GM19467 (cell line): ENCODE data around the gene NKIRAS2.

Source experiments
- ATAC-seq: cut with Tn5 transposase; IDR thresholded peaks from one replicate; pipeline ENCODE4 v1.9.1; 2021; ENCODE audit warnings: mild to moderate bottlenecking, moderate library complexity; ENCODE audit not compliant: unreplicated experiment

Gene NKIRAS2

DNA sequence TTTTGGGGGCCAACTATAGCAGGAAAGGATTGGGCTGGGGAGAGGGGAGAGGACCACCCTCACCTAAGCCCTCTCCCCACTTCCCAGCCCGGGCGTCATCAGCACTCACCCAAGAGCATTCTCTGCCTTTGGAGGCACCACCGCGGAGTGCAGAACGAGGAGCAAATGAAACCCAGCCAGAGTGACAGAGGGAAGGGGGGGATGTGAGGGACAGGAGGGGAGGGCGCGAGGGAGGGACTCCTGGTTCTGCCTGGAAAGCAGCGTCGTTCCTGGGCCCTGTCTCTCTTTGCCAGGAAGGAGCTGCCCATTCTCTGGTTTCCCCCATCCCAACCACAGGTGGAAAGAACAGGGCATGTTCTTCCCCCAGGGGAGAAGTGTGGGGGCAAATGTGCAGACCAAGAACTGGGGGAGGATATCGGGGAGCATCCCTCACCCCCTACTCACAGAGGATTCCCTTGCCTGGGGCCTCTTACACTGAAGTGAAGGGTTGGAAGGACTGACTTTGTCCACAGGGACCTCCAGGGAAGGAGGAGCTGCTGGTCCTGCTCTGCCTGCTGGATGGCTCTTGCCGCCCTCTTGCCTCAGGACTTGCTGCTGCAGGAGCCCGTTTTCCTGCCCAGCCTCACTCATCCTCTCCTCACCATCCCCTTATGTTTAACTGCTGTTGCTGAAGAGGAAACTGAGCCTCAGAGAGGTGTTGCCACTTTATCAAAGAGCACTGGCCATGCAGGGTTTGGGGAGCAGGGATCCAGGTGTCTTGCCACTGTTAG lies 34.0 kb downstream of the NKIRAS2 start:
- no peak for ATAC-seq

DNA sequence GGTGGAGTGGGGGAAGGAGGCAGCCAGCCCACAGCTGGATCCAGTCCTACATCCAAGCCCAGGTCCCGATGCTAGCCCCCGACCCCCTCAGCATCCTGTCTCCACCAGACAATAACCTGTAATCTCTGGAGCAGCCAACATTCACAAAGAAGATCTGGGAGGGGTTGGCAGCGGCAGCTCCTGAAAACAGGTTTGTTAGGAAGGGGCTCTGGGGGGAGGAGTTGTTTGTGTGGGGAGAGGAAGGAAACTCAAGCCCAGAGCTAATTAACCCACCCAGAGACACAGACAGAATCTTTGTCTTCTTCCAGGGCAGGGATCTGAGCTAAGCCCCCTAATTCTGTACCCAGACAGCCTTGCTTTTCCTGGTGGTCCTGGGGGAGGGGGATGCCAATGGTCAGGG lies 35.1 kb downstream of the NKIRAS2 start:
- ATAC-seq: no peak

DNA sequence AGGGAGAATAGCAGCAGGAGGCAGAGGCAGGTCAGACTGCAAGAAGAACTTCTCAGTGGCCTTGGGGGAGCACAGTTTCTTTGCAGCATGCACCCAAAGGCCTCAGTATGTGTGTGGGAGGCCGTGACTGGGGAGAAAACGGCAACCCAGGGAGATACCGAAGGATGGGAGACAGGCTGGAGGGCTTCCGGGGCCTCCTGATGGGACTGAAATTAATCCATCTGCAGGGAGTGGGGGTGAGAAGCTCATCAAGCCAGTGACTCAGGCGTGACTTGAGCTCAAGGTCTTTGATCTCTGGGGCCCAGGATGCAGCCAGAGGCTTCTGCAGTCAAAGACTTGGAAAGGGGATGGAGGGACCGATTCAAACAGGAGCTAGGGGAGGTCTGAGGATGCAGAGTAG lies 35.6 kb downstream of the NKIRAS2 start:
- no peak for ATAC-seq

DNA sequence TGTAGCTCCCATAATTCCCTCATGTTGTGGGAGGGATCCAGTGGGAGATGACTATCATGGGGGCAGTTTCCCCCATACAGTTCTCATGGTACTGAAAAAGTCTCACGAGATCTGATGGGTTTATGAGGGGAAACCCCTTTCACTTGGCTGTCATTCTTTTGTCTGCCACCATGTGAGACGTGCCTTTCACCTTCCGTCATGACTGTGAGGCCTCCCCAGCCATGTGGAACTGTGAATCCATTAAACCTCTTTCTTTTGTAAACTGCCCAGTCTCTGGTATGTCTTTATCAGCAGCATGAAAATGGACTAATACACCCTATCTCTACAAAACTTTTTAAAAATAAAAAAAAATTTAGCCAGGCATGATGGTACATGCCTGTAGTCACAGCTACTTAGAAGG lies 36.7 kb downstream of the NKIRAS2 start:
- no peak for ATAC-seq

DNA sequence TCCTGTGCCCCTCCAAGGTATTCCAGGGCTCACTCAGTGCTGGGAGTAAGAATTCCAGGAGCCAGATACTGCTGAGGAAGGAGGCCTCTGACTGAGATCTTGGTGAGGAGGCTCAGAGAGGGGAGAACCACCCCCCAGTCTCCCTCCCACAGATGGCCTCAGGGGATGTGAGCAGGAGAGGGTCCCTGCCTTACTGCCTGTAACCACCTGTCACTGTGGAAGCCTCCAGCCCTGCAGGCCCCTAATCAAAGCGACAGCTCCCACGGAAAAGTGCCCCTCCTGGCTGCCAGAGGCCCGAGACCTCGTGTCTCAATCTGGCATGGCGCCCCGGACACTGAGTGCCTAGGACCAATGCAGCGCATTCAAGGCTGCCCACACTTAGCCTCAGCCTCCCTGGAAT lies 38.2 kb downstream of the NKIRAS2 start:
- ATAC-seq: no peak

DNA sequence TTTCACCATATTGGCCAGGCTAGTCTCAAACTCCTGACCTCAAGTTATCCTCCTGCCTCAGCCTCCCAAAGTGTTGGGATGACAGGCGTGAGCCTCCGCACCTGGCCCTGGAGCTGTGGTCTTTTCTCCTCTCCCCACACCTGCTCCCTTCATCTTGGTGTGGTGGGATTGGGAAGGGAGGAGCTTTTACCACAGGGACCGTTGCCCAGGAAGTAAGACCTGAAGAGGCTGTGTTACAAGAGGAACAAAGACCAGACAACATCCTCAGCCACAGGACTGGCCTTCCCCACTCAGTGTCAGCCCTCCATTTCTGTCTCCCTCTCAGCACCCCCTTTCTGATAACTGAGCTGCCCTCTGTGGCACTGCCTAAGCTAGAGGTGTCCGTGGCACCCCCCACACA lies 39.9 kb downstream of the NKIRAS2 start:
- no peak for ATAC-seq

DNA sequence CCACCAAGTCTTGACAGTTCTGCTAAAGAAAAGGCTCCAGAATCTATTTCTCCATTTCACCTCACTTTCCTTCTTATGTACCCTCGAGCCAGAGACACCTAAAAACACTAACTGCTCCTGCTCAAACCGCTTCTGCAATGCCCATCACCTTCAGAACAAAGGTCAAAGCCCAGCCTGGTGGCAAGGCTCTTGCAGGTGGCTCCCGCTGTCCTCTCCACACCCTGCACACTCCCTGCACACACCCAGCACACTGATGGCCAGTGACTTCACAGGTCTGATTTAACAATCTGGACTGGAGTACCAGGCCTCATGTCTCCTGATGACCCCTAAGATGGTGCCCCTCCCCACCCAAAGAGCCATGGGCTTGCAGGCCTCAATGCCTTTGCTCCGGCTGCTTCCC lies 40.3 kb downstream of the NKIRAS2 start:
- no peak for ATAC-seq

DNA sequence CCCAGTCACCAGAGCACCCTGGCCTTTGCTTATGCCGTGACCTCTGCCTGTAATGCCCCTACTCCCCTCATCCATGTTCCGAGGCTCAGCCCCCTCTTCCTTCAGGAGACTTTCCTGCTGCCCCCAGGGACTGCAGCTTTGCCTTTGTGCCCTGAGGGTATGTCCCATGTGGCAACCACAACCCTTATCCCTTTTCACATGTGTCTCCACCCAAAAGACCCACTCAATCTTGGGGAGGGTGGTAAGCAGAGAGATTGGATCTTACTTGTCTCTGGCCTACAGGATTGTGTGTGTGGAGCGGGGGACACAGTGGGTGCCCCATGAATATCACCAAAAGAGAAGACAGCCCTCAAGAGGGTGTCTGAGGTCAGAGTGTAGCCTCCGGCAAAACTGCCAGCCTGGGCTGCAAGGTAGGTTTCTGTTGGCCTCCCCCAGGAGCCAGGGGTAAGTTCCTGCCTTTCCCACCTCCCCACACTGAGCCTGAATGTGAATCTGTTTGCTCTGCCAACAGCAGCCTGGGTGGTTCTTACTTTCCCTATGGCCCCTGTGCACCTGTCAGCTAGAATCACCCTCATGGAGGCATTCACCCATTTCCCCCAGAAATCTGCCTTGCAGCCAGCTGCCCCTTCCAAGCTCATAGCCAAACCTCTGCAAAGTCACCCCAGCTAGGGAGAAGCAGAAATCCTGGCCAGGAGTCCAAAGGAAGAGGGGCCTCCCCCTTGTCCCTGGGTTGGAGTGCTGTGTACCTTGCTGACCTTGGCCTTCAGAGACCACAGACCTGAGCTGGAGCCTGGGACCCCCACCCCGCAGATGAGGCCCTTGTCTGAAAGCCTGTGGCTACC lies 42.0 kb downstream of the NKIRAS2 start:
- ATAC-seq: no peak

DNA sequence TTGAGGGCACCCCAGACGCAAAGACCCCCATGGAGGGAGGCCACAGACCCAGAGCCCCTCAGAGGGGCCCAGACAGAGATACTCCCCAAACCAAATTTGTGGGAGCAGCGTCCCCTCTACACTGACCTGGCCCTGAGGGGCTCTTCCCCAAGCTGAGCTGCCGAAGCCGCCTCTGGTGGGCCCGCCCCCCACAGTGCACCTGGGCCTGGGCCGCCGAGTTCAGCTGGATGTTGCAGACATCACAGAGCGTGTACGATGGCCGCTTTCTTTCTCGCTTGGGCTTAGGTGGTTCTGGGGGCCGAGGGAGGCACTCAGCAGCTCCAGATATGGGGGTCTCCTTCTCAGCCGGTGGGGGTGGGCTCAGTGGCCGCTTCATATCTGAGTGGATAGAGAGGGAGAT lies 42.8 kb downstream of the NKIRAS2 start:
- no peak for ATAC-seq

DNA sequence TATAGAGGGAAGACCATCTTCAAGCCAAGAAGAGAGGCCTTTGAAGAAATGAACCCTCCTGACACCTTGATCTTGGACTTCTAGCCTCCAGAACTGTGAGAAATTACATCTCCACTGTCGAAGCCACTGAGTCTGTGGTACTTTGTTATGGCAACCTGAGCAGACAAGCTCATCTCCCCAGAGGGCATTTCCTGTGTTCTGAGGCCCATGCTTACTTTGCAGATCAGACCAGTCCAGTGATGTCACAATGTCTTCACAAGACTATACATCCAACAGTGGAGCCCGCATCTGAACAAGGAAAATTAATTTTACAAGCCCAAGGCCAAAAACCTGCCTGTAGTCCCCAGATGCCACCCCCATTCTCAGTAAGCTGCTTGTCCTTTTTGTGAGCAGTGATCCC lies 45.3 kb downstream of the NKIRAS2 start:
- no peak for ATAC-seq

DNA sequence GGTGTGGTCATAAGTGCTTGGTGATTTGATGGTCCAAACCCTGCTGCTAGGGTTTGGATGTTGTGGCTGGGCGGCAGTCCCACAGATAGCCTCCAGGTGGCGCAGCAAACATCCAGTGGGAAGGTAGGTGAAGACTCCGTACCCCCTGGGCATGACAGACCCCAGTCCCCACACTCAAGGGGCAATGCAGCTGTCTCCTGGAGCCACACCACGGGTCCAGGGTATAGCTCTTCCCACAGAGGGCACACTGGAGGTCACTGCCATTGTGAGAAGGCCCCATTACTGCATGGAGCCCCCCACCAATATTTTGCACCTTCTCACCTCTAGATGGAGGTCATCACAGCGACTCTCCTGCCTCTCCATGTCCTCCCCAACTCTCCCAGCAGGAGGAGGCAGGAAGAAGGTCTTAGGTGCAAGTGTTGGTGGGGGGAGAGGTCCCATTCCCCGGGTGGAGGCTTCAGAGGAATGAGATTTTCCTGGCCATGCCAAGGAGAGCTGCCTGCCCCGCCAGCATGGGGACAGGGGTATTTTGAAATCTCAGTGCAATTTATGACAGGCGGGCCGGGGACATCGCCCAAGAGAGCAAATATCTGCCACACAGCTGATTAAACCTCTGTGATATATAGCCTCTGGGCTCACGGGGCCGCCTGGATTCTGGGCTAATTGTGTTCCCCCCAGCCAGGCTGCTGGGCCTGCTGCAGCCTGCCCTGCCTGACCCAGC lies 47.6 kb downstream of the NKIRAS2 start:
- ATAC-seq: no peak

DNA sequence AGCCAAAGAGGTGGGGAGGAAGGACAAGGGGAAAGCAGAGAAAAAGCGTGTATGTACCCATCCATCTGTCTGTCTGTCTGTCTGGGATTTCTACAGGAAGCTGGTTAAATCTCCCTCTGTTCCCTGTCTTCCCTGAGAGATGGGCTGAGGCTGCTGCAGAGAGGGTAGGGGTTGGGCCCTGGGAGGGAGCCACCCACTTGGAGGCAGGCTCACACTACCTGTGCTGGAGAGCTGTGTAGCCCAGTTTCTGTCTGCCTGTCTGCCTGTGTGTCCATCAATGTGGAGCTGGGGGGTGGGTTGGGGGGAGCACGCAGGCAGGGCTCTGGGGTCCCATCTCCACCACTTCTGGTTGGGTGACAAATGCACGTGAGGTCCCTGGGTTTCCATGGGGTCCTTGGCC lies 49.1 kb downstream of the NKIRAS2 start:
- ATAC-seq: no peak

DNA sequence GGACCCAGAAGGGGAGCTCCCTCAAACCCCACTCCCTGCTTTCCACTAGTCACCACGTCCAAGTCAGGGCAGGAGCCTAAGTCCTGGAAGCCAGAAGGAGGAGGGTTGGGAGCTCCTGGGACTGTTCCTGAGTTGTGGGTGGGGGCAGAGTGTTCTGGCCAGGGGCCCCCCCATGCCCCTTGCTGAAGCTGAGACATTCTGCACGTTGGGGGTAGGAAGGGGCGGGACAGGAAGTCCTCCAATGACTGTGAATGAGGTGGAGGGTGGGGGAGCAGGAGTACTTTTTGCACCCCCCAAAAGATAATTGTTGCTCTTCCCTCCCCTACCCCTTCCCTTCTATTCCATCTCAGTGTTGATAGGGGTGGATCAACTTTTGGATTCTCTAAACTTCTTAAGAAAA lies 51.9 kb downstream of the NKIRAS2 start:
- ATAC-seq: no peak

DNA sequence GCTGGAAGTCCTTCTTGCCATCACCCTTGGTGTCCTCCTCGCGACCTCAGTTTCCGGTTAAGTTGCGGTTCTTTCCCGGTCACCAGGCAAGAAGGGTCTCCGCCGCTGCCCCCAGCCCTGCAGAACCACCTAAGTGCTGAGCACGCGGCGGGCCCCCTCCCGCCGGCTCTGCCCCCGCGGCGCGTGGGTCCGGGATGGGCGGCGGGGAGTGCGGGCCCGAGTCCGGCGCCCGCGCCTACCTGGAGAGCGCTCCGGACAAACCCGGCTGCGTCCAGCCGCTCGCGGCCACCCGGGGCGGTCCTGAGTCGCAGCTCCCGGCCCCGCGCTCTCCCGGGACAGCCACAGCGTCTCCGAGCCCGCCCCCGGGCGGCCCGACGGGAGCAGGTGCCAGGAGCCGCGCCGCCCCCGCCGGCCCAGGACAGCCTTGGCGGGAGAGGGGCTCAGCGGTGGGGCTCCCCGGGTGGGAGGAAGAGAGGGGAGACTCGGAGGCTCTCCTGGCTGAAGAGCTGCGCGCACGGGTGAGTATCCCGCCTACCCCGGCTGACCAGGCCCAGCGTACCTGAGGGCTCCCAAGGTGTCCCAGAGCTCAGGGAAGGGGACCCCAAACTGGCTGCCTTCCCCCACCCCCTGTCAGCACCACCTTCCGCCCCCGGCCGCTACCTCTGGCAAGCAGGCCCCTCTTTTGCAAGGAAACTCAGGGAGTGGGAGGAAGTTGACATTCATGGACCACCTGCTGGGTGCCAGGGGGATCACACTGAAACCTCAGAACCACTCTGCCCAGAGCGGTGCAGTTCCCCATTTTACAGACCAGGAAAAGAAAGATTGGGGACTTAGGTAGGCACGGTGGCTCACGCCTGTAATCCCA lies 52.7 kb downstream of the NKIRAS2 start:
- no peak for ATAC-seq
